ENCODE measurements around the gene PRDM13.
"Not testable (repeated sequence)": the region's sequence is repeated elsewhere in the genome, so short reads cannot be mapped to it uniquely, and the experiment has no call there.

DNA sequence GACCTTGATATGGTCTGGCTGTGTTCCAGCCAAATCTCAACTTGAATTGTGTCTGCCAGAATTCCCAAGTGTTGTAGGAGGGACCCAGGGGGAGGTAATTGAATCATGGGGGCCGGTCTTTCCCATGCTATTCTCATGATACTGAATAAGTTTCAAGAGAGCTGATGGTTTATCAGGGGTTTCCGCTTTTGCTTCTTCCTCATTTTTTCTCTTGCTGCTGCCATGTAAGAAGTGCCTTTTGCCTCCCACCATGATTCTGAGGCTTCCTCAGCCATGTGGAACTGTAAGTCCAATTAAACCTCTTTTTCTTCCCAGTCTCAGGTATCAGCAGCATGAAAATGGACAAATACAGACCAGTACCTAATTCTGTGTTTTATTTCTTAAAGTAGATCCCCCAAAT, 15.4 kb downstream of the PRDM13 start:
- not testable (repeated sequence) for TF ChIP-seq POLR2AphosphoS5 (IDR thresholded peaks at IDR 0.05; ENCODE audit: low read depth); JUNB (IDR thresholded peaks at IDR 0.05; ENCODE audit: unreplicated experiment); CREB1 (CRISPR knock-in tag; IDR thresholded peaks at IDR 0.05; ENCODE audit: low read depth); CTCF (conservative IDR thresholded peaks at IDR 0.05; ENCODE audit: low read depth in 2 of 2); EZH2 (IDR thresholded peaks at IDR 0.05; ENCODE audit: low read depth, unreplicated experiment)
